NCI-H2196 (cell line): ENCODE results near the gene DOC2B.

Source experiments
- DNase-seq: peaks from one replicate; lab custom pipeline; 2025; ENCODE audit not compliant: unreplicated experiment; lab: John Stamatoyannopoulos, UW

Gene DOC2B

DNA sequence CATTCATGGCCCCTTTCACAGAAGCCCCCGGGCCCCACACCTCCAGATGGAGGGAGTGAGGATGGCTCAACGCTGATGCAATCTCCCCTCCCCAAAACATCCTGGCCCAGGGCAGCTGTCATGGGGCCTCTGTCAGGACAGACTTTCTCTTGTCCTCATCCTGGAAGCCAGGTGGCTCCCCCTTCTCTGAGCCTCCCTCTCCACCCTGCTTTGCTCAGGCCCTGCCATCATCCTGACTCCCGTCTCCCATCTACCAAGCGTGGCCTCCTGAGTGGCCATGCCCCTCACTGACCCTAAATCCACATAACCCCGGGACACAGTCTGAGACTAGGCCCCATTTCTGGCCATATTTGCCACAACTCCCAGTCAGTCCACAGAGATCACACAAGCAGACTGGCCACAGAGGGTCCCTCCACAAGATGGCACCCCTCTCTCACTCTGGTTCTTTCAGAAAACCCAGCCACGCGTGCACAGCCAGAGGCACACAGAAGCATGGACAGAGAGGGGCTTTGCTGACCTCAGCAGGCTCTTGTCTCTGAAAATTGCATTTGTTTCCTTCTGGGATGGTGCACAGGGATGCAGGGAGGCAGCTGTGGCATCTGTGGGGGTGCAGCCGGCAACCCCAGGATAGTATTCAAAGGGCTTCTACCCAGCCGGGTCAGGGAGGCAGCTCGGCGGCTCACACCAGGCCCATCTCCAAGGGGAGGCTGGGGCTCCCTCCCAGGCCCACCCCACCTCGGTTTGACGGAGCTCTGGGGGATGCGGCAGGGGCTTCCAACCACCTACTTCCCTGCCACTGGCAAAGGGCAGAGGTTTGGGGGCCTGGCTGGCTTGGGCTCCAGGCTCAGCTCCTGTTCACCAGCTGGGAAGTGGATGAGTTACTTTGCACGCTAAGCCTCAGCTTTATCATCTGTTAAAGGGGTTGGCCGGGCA is 16.9 kb downstream of the DOC2B start:
- DNase-seq = peak; percentile 17

DNA sequence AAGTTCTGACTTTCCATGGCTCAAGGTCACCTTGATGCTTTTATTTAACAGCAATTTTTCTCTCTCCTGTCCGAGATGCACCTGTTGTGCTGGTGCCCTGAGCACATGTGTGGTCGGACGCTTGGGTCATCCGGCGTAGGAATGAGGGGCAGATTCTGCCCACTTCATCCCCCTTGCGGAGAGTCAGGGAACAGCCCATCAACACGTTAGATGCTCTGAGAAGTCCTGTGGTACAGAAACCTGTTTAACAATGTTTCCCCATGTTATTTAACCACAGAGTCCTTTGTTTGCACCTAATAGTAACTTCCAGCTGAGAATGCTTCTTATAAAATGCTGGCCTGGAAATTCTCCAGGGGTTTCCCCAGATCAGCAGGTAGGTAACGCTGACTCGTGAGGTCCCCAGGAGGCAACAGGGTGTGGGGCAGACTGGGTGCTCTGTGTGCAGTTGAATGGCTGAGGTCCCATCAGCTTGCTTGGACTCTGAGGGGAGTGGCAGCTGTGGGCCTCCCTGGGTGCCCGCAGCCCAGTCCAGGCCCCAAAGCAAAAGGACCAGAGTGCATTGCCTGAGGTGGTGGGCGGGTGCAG is 17.8 kb downstream of the DOC2B start:
- no peak for DNase-seq

DNA sequence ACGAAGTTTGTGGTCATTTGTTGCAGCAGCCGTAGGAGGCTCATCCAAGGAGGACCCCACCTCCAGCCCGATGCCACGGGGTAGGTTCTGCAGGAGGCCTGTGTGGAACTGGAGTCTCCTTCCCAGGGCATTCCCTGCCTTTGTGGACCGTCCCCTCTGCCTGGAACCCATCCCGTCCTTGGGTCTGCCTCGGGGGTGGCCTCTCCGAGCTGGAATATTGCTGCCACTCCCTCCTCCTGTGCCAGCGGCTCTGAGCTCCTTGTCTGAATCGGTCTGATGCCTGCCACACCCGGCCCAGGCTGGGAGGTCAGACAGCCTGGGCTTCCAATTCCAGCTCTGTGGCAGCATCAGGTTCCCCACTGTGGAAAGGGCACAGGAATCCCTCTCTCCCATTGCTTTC is 18.8 kb downstream of the DOC2B start:
- DNase-seq = no peak

DNA sequence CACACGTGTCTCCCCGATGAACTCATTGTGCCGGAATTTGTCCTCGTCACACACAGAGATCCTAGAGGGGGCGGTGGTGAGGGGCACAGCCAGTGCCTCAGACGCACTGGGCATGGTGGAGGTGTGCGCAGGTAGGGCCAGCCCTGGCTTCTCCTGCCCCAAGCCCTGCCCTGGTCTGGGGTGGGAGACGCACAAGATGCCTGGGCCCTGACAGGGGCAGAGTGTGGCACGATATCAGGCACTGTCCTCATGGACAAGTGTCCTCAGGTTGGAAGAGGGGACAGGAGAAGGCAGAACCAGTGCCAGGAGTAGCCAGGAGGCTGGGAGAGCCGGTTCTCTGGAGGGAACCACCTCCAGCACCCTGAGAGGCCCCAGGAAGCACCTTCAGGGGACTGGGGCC is 20.0 kb downstream of the DOC2B start:
- DNase-seq = no peak

DNA sequence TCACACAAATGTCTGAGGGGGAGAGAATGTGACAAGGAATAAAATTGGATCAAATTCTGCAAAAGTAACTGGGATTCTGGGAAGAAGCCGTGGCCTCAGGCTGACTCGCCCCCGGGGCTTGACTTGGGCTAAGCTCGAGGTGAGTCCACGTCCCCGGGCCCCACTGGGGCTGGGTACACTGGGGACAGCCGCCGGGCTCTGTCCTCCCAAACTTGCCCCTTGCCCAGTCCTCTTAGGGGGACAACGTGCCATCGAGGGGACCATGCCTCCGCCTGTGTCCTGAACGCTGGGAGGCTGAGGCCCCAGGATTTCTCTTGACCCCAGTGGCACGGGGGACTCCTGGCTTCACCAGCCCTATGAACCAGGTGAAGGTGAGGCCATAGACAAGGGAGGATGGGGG is 21.1 kb downstream of the DOC2B start:
- DNase-seq = no peak

DNA sequence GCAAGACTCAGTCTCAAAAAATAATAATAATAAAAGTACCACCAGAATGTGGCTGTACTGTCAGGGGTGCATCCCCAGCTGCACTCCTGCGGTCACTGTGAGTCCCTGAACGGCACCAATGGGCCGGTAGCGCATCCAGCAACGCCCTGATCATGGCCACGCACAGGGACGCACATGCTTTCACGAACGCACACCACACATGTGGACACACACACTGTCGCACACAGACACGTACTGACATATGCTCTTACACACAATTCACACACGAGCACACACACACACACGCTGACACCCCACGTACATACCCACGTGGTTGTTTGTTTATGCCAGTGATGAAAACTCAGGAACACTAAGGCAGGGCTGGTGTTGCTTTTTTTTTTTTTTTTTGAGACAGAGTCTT is 21.8 kb downstream of the DOC2B start:
- DNase-seq = no peak

DNA sequence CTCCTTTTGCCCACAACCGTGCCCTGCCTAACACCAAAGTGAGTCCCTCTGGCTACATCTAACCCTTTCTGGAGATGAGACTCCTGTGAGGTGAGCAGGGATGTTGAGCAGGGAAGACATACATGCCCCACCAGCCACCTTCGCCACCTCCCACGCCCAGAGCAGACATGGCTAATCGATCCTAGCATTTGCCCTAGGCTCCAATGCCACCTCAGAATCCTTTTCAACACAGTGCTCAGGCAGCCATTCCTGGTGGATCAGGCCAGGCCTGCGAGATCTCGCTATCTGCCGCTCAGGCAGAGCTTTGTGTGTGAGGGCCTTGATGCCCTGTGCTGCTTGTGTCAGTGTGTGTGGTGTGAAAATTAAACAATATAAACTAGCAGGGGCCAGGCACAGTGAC is 23.1 kb downstream of the DOC2B start:
- no peak for DNase-seq

DNA sequence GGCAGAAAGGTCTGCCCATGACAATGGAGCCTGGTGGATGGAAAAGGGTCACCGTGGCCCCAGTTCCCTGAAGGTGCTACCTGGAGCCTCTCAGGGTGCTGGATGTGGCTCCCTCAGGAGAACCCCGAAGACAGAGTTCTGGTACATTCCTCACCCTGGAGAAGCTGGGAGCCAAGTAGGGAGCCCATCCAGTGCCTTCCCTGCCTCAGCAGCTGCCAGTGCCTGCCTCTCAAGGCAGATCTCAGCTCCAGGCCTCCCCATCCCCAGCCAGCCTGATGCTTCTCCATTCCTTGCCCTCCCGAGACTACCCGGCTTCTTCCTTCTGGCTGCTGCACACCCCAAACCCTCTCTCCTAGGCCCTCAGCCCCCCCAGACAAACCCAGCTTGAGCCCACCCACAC is 23.5 kb downstream of the DOC2B start:
- DNase-seq = no peak

DNA sequence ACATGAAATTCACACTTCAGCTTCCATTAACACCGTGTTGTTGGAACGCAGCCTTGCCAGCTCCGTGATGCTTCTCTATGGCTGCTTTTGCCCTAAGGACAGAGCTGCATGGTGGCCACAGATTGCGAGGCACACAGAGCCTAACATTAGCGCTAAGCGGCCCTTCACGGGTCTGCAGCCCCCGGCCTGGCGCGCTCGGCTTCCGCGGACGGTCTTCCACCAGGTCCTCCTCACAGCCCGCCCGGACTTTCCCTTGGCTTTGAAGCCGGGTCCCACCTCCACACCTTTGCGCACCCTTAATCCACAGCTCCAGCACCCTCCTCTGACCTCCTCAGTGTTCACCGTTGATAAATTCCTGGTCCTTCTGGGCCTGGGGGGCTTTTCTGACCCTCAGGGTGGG is 24.5 kb downstream of the DOC2B start:
- no peak for DNase-seq

DNA sequence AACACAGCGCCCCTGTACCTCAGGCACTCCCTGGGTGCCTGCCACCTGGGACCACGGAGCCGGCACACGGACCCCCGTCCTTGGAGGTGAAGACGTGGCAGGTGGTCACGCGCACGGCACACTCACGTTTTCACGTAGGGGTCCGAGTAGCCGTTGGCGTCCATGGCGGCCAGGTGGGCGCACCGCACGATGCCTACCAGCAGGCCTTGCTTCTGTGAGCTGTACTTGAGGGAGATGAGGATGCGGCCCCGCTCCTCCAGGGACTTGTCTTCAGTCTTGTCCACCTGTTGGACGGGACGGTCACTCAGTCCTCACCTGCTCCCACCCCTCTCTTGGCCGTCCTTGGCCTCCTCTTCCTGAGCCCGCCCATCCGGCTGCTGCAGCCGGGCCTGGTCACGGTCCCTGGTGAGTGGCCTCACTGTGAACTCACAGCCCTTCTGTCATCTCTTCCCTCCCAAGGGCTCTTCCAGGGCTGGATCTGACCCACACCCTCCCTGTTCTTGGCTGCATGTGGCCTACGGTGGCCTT is 25.3 kb downstream of the DOC2B start:
- DNase-seq = no peak

DNA sequence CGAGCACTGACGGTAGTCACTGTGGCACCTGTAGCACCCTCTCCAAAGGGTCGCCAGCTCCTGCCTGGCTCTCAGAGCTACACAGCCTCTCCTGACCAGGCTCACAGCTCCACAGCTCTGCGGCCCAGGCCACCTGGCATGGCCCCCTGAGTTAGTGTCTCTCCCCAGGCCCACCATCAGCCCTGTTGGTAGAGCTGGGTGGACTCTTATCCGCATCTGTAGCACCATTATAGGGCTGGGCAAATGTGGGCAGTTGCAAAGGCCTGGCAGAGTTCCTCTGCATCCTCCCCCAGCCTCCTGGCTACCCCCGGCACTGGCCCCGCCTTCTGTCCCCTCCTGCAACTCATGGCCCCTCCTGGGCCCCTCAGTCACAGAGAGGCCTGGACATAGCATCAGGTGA is 25.9 kb downstream of the DOC2B start:
- DNase-seq = no peak

DNA sequence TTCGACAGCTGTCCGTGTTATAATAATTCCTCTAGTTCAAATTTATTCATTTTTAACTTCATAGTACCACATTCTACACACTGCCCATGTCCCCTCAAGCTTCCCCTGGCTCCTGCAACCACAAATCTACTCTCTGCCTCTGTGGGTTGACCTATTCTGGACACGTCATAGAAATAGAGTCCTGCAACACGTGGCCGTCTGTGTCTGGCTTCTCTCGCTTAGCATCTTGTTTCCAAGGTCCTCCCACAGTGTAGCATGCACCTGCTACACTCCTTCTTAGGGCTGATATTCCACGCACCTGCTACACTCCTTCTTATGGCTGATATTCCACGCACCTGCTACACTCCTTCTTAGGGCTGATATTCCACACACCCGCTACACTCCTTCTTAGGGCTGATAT is 27.6 kb downstream of the DOC2B start:
- DNase-seq = no peak

DNA sequence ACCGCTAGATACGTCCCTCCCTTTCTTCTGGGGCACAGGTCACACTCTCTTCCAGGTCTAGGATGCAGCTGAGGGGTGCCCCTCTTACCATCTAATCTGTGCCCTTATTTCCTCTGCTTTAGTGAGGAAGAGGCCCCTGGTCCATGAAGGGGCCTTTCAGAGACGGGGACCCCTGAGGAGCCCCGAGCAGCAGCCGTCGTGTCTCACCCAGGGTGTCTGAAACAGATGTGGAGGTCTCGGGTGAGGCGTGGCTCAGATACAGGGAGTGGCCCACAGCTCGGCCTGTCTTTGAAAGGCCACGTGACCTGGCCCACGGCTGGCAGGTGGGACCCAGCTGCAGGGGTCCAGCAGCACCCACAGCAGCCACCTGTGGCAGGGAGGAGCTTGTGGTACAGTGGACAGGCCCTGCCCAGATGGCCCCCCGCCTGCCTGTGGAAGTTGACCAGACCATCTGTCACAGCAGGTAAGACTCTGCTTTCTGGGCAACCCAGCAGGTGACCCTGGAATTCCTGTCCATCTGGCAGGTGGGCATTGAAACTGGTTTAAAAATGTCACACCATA is 28.5 kb downstream of the DOC2B start:
- no peak for DNase-seq

DNA sequence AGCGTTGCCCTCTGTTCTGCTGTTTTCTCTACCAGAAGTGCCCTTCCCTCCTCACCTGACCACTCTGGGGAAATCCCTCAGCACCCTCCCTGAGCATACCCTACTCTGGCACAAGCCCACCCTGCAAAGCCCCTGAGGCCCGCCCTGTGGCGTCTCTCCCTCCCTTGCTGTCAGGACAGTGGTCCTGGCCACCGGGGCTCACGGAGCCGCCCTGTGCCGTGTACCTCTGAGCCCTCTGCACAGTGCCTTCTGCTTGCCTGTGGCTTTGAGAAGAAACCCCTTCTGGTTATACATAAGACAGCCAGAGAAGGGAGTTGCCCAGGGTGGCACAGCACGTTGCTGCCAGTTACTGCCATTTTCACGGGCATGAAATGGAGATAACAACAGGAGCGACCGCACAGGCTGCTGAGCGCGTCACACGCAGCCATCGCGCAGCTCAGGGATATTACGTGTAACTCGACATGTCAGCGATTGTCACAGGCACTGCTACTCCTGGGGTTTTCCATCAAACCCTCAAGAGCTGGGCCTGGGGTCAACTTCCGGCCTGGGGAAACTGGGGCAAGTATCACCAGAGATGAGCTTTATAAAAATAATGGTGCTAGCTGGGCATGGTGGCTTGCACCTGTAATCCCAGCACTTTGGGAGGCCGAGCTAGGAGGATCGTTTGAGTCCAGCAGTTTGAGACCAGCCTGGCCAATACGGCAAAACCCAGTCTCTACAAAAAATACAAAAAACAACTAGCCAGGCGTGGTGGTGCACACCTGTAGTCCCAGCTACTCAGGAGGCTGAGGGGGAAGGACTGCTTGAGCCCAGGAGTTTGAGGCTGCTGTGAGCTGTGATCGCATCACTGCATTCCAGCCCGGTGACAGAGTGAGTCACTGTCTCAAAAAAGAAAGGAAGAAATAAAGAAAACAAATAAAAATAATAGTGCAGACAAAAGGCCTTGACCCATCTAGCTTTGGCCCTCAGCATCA is 29.3 kb downstream of the DOC2B start:
- DNase-seq = no peak

DNA sequence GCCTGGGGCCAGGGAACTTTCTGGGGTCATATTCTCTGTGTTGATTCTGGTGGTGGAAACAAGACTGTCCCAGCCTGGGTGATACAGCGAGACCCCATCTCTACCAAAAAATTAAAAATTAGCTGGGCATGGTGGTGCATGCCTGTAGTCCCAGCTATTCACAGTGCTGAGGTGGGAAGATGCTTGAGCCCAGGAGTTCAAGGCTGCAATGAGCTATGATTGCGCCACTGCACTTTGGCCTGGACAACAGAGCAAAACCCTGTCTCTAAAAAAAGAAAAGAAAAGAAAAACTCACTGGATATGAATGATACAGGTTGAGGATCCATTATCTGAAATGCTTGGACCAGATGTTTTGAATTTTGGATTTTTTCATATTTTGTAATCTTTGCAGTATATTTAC is 30.4 kb downstream of the DOC2B start:
- DNase-seq = no peak

DNA sequence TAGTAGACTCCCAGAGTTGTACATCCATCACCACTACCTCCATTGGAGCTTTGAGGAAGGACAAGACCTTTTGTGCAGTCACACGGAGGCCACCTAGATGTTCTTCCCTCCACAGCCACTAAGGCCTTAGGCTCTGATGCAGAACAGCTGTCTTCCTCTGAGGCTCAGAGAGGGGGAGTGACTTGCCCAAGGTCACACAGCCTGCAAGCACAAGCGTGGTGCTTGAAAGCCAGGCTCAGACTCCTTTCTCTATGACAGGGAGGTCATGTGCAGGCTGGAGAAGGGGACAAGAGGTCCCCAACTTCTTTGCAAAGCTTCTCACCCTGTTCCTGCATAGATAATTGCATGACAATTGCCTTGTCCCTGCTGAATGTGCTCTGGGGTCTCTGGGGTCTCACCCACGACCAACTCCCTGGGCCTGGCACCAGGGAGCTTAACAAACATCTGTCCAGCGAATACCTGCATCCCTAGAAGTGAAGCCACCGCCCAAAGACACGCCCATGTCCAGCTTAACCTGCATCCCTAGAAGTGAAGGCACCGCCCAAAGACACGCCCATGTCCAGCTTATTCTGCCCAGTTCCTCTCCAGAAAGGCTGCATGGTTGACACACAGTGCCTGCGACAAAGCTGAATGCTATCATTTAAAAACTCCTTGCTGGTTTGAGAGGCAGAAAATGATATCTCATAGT is 31.4 kb downstream of the DOC2B start:
- DNase-seq = no peak

DNA sequence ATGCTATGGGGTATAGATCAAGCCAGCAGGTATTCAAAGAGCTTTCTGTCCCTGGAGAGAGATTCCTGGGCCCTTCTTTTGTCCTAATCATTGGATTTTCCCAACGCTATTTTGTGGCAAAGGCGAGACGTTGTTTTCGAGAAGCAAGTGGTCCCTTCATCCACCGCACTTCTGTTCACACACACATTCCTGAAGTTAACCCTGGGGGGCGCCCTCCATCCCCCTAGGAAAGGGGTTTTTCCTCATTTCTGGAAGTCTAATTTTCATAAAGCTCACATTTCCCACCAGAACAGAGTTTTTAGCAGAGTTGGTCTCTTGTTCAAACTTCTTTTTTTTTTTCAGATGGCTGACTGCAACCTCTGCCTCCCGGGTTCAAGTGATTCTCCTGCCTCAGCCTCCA is 32.2 kb downstream of the DOC2B start:
- DNase-seq = no peak

DNA sequence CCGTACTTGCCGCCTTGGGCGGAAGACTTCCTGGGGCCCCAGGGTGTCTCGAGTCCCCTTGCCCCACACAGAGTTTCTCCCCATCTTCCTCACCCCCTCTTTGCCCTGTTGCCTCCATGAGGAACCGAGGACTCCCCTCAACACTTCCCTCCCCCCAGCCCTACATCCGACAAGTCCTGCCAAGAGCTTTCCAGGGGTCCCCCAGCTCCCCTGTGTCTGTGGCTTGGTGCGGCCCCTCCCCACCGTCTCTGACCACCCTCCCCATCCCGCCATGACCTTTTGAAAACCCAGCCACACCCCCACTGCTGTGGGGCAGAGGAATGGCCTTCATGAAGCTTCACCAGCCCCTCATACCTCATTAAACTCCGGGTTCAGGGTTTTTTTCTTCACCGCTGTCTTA is 32.7 kb downstream of the DOC2B start:
- DNase-seq = no peak

DNA sequence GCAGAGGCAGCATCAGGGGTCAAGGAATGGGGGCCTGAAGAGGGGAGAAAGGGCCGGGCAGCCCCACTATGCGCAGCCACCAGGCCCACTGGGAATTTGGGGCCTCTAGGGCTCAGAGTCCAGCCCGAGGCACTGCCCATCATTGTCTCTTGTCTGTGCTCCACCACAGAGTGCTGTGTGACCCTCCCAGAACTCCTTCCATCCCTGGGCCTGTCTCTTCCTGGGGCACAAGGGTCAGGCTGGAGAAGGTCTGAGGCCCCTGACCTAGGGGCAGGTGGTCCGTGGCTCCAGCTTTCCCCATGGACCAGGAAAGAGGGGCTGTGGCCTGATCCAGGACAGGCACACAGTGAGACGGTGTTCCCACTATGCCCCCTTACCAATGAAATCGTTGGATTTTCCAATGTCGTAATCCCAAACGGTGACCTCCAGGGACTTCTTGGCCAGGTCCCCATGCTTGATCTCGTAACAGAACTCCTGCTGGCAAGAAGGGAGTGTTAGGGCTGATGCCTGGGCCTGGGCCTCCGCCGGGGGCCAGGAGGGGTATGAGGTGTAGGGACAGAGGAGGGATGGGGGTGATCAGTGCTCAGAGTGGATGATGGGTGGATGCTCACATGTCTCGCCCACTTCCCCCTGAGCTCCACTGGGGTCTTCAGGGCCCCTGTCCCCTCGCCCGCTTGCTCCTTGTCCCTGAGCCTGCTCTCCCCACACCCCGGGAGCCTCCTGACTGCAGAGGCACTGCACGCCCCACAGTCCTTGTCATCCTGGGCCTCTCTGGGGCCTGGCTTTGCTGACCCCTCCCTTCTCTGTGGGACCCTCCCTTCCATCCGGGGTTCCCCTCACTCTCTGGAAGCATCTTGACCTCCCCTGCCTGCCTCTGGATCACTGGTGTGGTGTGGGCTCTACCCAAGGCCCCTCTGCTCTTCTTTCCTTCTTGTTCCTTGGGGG is 33.4 kb downstream of the DOC2B start:
- DNase-seq = no peak
